ELF-1 (cell line): ENCODE results near the gene NFIB.

Experiments
- DNase-seq: peaks from one replicate; pipeline ENCODE4 v3.0.0-alpha.2; 2016; ENCODE audit warnings: low read depth, low spot score

Gene NFIB

DNA sequence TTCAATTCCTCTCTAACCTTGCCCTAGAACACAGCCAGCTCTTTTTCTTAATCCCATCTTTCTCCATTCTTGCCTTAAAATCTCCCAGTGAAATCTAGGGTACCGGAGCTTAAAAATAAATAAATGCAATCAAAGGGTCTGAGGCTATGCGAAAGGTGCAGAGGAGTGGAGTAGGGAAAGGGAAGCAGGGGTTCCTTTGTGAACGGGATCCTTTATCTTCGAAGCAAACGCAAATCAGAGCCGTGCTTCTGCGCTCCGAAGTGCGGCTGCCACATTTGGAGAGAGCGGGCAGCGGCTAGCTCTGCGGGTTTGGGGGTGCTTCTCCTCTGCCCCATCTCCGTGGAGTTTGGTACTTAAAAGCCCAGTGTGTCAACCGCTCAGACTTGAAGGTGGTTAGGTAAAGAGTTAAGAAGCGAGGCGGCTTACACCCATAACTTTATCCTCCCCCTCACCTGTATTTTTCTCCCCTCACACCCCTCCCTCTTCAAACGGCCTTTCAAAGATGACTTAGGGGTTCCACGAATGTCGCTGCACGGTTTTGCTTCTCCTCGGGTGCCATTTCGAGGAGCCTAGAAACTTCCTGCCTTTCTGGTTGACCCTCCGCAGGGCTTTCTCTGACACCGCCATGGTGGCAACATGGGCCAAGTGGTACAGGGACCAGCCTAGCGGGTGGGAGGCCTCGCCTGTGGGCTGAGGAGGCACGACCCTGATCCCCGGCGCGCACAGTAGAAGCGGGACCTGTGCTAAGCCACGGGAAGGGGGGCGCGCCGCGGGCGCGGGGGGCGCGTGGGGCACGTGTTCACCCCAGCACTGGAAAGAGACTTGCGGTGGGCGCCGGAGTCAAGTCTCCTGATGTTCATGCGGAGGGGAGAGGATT is 31.7 kb upstream of the NFIB start:
- DNase-seq, result no peak

DNA sequence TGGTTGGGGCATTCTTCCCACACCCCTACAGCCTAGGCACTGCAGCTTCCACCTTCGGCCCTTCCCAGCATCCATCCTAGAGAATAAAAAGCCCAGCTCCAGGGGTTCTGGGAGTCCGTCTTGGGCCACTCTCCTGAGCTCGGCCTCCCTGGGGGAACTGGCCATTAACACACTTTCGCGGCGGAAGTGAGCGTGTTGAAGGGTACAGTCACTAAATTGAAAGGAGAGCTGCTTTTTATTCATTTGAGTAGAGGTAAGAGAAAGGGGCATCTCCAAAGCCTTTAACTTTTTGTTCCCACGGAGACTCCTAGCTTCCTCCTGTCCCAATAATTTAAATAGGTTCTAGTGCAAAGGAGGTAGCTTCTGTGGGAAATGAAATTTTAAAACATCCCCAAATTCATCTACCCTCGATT is 31.0 kb upstream of the NFIB start:
- DNase-seq, result peak; percentile 31

DNA sequence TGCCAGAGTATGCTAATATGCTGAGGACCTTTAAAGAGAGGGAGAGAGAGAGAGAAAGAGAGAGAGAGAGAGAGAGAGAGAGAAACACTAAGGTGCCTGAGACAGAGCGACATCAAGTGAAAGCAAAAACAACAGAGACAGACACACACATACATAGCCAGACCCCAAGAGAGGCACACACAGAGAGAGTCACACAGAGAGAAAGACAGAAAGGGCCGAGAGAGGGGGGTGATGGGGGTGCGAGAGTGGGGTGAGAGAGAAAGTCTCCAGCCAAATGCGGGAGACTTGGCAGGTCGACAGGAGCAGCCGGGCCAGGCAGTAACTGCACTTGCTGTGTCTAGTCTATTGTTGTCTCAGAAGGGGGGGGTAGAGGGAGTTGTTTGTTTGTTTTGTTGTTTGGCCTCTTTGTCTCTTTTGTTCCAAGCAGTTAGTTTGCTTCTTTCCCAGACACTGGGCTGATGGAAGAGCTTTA is 30.1 kb upstream of the NFIB start:
- DNase-seq, result no peak

DNA sequence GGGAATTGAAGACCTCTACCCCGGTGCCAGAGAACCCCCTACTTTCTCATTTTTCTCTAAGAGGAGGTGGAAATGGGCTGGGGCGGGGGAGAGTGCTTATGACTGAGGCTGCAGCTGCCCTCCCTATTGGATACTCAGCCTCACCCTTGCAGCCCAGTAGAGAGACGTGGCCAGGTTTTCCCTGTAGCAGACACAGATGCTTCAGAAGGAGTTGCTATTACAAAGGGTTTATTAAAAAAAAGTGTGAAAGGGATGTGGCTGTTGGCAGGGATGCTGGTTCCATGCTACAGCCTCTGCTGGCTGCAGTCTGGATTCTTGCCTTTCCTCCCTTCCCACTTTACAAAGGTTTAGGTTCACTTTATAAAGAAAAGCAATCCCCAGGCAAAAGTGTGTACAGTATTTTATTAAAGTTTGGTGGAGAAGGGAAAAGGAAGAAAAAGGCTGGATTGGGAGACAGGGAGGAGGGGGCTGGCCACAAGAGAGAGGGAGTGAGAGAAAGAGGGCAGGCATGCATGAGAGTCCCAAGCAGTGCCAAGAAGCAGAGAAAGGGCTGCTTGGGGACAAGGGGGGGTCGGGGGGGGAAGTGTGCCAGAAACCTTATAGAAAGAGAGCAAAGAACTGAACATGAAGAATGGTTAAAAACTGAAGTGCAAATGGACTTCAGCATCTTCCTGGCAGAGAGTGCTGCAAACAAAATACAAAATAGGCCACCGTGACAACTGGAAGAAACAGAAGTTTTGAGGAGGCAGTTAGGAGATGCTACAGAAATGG is 29.5 kb upstream of the NFIB start:
- DNase-seq, result no peak

DNA sequence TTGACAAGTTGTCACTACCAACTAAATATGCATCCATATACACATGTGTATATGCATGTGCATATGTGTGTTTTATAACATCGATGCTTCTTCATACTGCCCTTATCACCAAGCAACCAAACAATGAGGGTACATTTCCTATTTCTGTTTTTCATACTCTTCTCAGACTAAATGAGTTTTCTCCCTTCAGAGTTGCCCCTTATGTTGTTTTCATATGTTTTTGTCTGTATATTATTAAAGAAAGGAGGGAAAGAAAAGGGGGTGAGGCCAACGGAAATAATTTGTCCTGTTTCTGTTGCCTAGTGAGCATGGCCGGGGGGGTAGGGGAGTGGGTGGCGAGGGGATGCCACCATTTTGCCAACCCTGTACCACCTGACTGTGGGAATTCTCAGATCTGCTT is 28.8 kb upstream of the NFIB start:
- no peak for DNase-seq

DNA sequence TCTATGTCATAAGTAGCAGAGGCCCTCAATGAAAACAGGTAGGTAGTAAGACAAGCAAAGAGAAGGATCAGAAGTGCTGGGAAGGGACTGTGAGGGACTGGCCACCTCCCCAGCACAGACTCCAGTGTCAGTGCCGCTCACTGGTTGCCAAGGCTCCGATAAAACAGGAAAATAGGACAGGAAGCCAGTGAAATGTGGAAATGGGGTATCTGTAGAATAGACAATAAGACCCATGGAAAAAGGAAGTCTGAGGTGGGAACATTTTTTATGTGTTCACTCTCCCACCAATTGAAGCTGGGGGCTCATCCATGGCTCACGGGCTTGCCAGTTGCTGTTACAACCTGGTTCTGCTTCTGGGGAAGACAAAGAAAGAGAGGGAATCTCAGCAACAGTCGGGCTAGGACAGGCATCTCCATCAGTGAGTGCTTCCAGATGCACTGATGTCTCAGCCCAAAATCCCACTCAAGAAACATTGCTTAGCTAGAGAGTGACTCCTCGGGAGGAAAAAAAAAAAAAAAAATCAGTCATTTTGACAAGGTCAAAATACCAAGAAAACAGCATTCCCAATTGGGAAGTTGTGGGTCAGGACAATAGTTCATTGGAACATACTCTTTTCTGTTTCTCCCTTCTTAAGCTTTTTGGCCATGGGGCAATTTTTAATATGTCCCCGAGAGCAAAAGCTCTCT is 27.6 kb upstream of the NFIB start:
- DNase-seq, result no peak

DNA sequence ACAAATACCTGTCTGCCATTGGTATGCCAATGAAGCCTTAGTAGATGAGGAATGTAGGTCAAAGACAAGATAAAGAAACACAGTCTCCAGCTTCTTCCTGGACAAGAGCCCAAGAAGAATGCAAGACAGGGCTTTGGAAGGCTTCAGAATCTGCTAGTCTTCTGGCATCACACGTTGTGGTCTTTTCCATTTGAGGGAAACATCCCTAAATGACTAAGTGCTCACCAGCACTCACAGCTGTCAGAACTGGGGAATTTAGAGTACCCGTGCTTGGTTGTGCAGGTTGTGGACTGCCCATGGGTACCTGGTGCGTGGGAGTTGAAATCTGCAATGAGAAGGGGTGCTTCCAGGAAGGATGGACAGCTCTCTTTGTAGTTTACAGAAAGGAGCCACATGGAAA is 27.1 kb upstream of the NFIB start:
- no peak for DNase-seq

DNA sequence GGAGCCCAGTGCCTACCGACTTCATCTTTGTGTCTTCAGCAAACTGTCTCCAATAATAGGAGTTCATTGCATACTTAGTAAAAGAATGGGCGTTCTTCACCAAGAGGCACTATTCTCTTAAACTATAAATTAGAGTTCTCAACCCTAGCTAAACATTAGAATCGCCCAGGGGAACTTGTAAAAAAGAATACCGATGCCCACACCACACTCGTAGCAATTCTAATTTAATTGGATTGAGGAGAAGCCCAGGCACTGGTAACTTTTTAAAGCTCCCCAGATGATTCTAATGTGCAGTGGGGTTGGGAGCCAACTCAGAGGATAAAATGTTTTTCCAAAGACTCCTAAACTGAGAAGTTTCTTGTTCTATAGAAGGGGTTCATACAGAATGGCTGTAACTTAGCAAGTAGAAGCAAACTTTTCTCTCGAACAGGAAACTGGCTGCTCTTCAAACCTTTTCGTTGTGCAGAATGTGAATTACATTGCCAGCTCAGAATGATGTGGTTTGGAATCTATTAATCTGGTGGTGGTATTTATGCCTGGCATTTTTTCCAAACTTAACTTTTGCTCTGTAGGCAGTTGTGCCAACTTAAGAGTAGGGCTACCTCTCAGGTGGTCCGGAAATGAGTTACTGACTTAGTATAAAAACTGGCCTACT is 26.4 kb upstream of the NFIB start:
- DNase-seq, result no peak

DNA sequence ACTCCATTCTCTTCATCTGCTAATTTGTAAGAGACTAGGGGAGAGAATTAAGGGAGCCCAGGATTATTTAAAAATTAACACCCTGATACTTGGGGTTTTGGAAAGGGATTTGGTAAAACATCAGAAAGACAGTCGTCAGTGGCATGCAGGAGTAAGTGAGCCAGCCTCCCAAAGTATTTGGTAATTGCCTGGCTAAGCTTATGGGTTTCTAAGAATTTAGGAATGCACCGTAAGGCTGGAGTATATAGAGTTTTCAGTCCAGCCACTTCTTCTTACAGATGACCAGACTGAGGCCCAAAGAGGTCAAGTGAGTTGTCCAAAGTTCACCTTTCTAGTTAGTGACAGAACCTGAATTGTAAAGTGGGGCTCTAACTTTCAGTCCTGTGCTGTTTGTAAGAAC is 25.8 kb upstream of the NFIB start:
- DNase-seq, result no peak

DNA sequence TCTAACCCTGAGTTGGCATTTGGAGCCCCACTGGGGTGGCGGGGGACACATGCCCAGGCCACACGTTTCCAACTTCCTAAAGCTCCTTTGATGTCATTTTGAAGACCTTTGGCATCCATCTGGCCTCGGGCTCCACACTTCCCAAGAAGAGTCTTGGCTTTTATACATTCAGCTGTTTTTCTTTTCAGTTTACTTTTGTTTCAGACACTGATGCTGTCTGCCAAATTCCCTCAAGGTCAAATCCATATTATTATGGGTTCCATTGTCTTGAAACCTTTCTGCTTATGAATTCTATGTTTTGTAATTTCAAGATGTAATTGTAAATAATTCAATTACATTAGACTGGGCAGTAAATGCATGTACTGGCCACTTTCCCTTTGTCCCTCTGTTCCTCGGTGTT is 23.7 kb upstream of the NFIB start:
- DNase-seq, result no peak

DNA sequence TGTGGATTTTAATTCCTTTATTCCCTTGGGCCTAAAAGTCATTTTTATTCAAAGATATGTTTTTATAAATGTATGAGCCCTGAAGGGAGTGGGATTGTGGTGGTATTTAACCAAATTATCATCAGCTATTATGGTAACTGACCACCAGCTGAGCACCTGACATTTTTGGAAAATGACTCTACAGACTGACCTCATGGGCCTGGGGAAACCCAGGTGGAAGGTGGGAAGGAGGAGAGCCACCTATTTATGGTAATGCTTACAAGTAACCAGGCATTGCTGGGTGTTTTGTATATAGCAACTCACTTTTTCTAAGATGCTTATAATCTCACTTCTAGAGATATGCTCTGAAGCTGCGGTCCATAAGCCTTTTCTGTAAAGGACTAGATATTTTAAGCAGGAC is 22.3 kb upstream of the NFIB start:
- DNase-seq, result no peak

DNA sequence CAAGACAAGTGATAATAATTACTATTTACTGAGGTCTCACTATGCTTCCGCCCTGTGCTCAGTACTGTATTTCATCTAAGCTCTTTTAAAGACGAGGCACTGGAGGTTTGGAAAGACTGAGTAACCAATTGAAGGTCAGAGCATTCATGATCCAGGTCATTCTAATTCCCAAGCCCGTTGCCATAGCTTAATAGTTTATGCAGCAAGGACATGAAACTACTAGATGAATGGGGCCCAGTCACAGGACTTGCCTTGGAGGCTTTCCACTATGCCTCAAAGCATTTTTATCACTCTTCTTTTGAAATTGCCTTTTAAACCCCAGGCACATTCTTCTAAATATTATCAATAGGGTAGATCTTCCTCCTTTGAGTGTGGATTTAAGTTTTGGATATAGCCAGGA is 17.2 kb upstream of the NFIB start:
- no peak for DNase-seq

DNA sequence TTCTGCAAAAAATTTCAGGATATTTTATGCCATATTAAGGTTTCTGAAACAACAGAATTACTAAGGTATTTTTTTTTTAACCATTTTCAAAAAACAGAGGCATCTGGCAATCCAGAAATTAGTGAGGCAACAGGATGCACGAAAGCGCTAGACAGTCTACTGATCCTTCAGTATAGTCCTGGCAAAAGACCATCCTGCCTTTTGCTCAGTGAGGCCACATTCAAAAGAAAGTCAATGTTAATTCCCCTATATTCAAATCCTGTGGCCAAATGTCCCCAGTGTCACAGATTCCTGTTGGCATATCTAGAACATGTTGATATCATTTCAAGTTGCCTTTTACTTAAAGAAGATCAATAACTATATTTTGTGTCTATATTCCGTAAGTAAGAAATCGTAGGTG is 13.1 kb upstream of the NFIB start:
- DNase-seq, result no peak

DNA sequence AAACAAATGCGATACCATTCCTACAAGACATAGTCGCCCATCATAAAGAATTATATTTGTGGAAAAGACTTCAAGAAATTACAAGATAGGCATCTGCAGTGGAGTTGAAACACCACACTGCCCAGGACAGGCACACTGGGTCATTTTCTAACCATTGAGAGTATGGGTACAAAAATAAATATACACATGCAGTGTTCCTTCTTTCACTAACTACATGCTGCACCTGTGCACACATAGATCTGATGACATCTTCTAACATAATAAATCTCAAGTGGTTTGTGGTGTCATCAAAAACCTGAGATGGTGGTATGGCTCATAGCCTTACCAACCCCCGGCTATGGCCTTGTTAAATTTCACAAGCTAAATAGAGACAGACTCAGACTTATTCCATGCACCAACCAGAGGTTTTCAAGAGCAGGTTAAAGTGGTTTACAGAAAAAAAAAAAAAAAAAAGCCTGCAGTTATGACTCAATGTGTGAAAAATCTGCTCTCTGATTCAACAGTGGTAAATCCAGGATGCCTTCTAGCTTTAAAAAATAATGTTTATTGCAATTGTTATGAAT is 12.4 kb upstream of the NFIB start:
- no peak for DNase-seq

DNA sequence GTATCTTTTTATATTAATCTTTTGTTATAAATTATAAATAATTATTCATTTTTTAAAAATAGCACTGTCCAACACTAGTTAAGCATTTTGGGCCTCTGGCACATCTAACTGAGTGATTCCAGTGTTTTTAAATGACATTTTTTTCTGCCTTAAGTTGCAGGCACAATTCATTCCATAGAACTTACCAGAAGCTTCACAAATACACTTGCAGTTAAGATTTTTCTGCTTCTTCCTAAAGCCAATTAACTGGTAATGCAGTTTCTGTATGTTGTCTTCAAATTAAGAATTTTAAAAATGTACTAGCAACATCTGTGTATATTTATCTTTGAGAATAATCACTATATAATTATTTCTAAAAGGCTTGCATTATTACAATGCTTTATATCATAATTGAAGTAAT is 11.2 kb upstream of the NFIB start:
- no peak for DNase-seq

DNA sequence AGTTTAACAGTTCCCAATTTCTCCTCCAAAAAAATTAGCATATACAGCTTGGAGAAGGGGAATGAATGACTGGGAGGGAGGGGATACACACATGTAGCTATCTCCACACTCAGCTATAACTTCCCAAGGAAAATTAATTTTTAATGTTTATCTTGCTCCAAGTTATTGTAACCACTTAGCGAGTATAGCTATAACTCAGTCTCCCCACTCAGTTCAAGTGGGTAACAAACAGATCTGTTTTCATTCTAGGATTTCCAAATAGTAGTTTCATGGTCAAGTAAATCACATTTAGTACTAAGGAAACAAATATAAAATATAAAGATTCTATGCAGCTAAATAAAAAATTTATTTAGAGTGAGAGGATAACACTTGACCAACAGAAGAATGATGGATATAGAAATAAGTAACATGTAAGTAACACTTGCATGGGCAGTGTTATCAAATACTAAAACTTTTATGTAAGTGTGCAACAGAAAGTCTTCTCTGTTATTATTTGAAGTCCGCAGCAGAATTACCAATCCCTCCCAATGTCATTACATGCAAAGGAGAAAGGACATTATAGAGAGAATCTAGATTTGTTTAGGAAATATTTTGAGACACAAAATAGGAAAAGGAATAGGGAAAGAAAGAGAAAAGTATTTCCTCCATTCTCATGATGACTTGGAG is 10.2 kb upstream of the NFIB start:
- no peak for DNase-seq

DNA sequence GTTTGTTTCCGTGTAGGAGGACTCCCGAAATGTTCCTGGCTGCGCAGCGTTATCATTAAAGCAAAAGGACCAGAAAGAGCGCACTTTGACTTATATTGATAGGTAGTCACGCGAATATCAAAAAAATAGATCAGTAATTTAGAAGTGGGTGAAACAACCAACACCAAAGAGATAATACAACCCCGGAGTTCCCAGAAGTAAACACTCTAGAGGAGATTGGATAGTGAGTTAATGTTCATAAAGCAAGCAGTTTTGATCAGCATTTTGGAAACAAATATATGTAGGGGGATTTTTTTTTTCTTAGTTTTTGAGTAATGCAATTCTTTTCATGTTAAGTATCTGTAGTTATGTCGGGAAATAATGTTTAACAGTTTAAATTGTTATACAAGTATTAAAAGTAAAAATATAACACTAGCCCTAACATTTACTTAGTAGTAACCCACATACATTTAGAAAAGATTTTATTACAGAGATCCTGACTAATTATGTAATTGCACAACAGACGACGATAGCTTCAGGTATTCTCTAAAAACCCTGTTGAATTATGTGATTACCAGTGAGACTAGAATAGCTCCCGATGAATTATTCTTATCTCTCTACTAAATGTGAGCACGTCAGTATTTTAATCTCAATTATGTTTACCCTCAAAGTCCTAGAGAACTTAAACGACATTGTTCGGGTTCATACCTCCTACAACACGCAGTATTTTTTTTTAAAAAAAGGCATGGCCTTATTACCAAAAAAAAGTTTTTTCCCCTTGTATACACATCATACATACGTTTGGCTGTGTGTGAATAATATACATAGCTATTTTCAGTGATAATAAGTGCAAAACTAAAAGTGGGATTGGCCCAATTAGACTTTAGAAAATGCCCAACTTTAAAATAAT is 9.4 kb upstream of the NFIB start:
- no peak for DNase-seq

DNA sequence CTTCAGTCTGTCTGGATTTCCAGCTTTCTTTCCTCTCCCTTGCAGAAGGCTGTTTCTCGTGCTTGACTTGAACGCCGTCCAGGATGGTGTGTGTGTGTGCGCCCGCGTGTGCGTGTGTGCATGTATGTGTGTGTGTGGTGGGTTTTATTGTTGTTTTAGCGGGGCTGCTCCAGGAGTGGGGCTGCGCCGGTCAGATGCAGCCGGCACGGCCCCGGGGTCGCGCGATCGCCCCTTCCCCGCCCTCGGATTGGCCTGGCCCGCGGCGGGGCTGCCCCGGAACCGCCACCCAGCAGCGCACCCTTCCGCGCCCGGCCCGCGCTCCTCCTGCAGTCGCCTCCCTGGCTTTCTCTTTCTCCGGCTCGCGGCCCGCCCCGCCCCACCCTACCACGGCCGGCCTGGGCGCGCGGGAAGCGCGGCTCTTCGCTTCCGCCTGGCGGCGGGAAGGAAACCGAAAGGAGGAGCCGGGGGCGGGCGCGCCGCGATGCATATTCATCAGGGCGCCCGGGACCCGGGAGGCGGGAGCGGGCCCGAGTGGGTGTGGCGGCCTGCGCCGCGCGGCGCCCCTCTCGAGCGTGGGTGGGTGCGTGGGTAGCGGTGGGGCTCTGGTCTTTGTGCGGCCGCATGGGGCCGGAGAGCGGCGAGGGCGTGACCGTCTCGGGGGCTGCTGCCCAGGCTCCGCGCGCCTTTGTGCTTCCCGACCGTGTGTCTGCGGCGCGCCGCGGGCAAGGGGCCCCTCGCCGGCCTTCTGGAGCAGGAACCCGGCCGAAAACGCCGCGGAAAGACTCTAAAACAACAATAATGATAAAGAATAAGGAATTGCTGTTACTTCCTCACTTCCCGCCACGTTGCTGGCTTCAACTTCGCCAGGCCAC is 8.5 kb upstream of the NFIB start:
- DNase-seq, result peak; percentile 90

DNA sequence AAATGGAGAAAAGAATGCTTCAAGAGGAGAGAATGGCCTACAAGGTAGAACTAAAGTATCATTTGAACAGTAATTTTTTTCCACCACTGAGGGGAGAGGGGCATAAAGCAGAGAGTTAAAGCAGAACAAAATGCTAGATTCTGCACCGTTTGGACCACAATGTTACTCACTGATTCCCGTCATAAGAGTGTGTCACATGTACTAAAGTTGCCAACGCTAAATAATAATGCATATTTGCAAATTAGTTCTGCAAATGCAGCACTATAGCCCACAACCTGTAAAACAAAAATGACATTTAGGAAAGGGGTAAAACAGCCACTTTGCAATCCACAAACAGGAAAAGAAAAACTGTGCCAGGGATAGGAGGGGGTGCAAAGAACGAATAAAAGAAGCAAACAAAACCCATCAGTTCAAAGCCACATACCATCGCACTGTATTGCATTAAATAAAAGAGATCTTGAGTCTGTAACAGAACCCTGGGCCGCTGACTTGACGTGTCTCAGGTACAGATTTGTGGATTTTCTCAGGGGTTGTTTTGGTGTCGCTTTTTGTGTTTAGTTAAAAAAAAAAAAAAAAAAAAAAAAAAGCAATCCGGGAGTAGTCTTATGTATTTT is 7.7 kb upstream of the NFIB start:
- DNase-seq, result no peak
